Fibroblast of skin of left biceps (primary cell): ENCODE results near the gene CMTM4.

Source experiments
- DNase-seq, 2 experiments: peaks; one replicate each; pipeline ENCODE4 v3.0.0-alpha.2; 2013; ENCODE audit warnings: low read depth in 2 of 2

The CMTM4 gene

DNA sequence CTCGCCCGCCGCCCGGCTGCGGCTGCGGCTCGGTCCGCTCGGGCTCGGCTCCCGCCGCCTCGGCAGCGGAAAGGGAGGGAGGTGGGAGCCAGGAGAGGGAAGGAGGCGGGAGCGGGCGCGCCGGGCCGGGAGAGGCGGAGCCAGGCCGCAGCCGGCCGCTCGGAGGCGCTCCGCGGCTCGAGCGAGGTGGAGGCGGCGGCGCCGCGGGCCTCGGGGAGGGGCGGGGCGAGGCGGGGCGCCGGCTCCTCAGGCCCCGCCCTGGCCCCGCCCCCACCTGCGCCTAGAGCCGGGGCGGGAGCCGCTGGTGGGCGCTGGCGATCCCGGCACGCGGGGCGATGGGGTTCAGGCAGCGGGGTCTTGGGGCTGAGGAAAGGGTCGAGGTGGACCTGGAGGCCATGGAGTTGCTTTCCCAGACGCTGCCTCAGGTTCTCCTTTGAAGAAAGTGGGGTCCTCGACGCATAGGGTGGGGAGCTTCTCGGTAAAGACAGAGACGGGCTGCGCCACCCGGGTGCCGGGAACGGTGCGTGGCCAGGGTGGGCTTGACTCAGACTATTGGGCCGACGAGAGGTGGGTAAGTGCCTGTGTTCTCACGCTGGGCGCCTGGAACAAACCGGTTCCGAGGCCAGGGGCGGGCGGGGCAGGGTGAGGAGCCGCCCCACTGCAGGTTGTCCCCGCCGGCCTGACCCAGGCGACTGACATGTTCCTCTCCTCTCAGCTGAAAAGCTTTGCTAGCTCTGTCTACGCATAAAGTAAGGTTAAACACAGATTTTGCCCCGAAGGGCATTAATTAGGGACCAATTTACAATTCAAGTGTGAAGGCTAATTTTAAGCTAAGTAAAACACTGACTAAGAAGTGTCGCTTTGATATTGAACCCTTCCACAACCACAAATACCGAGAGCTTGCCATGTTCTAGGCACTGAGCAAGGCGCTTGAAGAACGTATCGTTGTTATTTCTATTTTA is at the start of gene CMTM4:
Gene CMTM4, minus strand, starts transcription at position 75 of the 962 bp plus-strand sequence. CDS start 218 bp downstream, outside the sequence.
- peak; percentile 58 to 59 for DNase-seq

DNA sequence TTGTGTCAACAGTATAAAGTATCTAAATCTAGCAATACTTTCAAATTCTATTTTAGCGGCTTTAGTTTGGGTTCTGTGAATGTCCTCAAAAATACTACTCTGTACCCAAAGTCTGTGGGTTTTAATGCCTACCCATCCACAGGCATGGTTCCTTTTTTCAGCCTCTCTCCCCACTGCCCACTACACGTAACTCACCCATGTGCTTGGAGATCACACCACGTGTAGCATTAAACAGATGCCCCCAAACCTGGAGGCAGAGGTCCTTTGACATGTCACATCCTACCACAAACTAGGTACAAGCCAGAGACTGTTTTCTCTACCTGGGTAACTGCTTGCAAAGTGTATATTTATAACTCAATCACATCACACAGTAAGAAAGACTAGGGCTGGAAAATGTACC is 49.5 kb upstream of the CMTM4 start:
- DNase-seq, result no peak

DNA sequence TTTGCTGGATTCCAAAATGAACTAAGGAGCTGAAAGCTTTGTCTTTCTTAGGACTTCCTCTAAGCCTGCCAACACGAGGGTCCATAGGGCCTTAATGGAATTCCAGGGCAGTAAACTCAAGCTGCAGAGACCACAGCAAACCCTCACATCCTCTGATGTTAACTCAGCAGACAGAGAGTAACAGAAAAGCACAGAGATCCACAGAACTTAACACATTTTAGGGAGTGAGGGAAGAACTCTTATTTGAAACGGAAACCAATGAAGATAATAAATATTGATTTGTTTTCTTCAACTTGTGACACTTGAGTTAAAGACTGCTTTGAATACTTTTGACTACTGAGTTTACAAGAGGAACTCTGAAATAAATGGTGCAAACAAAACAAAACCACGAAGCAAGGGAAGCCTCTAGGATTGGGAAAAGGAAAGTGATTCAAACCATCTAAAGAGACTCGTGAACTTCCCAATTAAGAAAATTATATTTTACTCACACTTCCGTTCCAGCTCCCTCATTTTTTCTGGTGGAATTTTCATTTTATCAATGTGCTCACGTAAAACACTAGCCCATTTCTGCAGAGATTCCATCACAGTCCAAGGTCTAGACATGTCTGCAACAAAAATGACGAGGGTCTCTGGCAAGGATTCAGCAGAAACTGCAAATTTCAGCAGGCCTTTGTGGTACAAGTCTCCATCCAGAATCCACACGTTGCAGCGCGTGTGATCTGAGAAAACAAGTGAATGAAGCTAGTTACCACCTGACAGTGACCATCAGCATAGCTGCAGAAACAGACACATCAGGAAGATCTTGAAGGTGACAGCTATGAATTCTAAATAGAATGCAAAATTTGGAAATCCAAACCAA is 45.6 kb upstream of the CMTM4 start:
- DNase-seq, result peak in 1 of 2 experiments; percentile 17

DNA sequence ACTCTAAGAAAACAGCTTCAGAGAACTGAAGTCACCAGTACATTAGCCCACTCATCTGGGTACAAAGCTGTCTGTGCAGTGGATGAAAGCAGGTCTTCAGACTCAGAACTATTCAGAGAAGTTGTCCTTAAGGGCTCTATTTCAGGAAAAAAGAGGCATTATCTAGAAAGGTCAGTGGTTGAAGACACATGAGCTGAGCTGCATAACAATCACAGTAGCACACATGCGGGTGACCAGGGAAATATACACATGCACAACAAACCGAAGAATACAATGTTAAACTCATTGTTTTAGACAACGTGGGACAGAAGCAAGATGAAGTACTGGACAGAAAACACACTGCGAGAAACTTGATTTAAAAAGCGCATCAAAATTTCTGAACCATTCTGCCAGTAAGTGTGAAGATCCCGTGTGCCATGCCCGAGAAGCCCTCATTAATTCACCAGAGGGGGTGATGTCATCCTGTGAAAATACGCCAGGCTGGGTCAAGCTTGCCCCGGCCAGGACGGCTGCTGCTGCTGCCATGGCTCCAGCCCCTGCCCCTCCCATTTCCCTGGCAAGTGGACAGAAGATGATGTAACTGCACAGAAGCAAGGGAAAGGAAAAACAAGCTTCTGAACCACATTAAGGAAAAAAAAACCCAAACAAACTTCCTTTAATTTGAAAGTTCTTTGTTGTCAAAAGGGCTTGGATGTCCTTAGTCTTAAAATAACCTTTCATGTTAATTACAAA is 44.8 kb upstream of the CMTM4 start:
- DNase-seq, result peak in 1 of 2 experiments; percentile 50

DNA sequence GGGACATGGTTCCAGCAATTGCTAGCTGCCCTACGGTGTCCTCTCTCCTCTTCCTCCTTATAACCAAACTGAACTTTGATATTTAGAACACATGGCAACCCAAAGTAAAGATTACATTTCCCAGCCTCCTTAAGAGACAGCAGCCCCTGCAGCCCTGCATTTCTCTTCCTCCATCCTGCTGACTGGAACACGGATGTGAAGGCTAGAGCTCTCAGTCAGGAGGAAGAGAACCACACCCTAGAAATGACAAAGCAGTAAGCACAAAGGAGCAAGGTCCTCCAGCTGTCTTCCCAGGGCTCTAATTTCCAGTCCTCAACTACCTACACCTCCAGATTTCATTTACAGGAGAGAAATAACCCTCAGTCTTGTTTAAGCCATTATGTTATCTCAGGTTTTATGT is 44.0 kb upstream of the CMTM4 start:
- no peak for DNase-seq

DNA sequence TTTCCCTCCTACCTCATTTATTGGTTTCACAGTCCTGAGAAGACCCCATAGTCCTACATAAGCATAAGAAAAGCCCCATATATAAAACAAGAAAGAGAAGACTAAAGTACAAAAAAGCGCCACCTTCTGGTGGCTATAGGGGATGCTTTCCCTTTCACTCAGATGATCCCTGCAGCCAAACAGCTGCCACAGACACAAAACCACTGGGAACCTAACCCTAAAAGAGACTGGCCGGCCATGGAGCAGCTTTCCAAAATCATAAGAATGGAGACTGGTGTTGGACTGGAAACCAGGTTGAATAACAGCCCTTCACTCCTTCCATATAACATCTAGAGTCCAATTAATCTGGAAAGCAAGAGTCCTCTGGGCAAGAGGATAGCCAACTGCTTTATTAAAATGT is 43.5 kb upstream of the CMTM4 start:
- DNase-seq, result no peak

DNA sequence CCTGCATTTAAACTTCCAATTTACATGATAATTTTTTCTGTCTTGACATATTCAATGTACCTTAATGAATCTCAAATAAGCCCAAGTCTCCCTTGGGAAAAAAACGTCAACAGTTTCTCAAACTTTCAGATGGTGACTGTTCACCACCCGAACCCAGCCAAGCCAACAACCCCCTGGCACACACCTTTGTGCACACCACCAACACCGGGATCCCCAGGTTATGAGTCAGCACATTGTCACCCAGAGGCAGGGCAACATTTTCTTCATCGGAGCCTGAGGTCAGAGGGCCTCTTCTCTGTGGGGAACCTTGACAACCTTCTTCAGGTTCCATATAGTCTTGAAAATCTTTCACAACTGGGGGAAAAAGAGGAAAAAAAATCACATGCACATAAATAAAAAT is 39.3 kb upstream of the CMTM4 start:
- no peak for DNase-seq

DNA sequence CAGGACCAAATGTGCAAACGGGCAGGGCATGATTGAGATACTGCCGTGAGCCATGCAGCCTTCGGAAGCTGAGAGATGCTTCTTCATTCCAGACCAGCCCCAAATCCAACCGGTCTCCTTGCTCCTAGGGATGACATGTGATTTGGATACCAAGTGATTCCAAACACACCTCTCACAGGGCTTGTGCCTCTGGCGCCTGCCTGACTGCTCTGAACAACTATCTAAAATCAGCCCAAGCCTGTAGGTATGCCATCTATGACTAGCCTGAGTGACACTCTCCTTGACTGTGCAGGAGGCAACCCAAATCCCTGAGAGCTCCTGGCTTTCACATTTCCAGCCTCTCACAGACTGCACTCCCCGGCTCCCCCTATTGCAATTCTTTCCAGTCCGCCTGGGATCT is 34.6 kb upstream of the CMTM4 start:
- no peak for DNase-seq

DNA sequence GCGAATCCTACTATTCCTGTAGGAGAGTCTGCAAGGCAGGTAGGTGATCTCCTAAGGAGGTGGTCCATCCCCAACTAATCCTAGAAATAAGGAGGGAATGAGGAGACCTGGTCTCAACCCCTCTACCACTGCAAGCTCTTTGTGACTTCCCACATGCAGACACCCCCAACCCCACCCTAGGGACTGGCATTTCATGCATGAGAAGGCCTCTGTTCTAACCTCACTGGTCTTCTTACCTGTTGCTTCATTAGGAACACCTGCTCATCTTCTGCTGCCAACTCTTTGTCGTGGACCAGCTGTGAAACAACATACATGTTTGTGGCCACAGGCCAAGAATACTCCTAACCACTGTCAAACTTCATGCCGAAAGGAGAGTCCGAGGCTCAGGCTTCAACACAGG is 32.3 kb upstream of the CMTM4 start:
- DNase-seq, result no peak

DNA sequence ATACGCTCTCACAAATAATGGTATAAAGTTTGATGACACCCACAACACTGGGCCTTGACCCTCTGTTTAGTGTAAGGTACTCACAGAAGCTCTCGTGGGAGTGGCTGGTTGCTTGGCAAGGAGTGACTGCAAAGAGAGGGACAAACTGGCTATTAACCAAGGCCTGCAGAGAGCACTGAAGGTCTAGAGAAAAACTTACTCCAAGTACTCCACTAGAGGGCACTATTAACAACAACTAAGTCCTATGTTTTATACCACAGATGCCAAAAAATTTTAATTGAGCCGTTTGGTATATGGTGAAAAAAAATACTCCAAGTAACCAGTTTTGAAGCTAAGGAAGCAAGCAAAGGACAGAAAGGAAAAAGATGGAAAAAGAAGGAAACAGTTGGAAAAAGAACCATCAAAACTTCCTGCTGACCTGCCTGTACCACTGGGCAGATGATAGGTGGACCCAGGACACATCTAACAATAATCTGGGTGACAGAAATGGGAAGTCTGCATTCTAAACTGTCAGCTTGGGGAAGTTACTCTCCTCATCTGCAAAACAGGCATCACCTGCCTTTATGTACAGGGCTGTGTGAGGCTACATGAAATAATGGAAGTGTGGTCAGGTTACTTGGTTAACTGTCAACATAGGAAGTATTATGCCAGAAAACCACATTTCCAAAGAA is 31.7 kb upstream of the CMTM4 start:
- DNase-seq, result no peak

DNA sequence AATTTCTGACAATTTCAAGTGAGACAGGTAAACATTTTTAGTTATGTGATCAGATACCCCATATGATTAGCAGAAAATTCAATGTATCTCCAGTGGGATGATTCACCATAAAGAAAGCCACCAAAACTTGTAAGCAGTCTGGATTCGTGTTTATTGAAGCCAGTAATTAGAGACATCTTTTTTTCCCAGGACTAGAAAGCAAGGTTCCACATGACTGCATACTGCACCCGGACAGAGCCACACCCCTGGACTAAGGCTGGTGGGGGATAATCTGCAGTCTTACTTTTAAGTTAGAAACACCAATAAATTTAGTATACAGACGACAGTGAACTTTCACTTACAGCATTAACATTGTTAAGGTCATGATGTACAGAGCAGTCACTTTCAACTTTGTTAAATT is 24.2 kb upstream of the CMTM4 start:
- no peak for DNase-seq

DNA sequence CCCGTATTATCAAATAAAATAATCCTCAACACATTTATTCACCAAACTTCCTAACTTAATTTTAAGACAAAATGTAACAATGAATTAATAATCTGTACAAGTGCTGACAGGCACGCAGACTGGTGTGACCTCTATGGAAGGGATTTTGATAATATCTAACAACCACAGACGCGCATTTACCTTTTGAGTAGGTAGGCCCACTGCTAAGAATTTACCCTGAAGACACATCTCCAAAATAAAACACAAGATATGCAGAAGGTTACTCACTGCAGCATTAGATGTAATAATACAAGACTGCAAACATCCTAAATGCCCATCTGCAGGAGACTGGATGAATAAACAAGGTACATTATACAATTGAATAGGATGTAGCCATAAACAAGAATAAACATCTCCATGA is 22.7 kb upstream of the CMTM4 start:
- DNase-seq, result no peak

DNA sequence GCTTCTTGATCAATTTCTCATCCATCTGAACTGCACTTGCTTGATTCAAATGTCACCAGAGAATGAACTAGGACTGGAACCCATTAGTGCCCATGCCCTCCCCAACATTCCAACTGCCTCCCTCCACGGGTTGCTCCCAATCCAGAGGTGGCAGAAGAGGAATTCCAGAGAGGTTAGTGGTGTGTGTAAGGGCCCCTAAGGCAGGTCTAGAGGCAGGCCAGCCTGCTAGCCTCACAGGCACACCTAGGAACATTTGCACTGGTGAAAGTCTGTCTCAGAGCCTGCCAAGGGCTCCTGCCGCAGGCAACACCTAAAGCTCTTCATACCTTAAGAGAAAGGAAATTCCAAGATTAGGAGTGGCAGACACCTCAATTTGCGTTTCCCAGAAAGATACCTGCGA is 21.2 kb upstream of the CMTM4 start:
- no peak for DNase-seq

DNA sequence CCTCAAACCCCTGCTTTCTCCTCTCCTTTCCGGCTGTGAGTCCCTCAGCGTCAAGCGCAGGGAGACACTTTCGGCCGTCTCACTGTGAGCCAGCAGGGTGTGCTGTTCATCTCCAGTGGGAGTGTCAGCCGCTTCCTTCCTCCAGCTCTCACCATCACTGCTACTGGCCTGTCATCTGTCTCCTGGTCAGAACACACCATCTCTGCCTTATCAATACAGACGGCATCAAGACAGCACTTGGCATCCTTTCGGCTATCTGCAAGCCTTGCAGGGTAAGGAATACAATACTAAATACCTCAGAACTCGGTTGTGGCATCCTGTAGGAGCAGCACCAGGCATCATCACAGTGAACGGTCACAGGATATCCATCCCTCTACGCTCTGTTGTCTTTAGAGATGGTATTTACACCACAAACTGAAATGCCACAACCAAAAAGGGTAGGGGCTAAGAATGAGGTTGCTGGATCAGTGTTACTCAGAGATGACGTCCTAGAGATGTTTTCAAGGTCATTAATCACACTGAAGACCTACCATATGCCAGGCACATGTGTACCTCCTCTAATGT is 20.7 kb upstream of the CMTM4 start:
- DNase-seq, result peak; percentile 40 to 45

DNA sequence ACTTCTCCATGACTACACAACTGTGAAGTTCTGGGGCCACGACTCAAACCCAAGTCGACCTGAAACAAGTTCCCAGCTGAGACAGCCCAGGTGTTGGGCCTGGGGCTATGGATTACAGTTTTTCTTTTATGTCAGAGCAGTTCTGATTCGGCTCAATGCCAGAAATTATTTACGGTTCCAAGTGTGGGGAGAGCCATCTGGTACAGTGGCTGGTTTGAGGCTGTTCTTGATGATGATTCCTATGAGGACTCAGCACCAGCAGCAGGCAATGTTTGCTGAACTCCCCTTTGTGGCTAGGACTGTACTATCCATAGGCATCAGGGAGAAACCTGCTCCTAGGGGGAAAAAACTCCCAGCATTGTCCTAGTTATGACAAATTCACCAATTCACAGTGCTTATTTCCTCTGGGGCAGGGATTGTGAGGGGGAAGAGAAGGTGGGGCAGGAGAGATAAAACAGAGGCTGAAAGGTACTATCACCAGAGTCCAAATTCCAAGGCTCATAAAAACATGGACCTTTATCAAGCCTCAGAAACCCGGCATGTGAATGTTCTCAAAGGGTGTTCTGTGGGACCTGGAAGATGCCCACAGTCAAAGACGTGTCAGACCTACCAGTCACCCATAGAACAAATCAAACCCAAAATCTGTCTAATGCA is 18.2 kb upstream of the CMTM4 start:
- DNase-seq, result no peak

DNA sequence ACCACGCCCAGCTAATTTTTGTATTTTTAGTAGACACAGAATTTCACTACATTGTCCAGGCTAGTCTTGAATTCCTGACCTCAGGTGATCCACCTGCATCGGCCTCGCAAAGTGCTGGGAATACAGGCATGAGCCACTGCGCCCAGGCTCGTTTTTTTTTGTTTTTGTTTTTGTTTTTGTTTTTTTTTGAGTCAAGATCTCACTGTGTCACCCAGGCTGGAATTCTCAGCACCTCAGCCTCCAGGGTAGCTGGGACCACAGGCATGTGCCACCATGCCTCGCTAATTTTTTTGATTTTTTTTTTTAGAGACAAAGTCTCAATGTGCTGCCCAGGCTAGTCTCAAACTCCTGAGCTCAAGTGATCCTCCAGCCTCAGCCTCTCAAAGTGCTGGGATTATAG is 17.5 kb upstream of the CMTM4 start:
- DNase-seq, result no peak

DNA sequence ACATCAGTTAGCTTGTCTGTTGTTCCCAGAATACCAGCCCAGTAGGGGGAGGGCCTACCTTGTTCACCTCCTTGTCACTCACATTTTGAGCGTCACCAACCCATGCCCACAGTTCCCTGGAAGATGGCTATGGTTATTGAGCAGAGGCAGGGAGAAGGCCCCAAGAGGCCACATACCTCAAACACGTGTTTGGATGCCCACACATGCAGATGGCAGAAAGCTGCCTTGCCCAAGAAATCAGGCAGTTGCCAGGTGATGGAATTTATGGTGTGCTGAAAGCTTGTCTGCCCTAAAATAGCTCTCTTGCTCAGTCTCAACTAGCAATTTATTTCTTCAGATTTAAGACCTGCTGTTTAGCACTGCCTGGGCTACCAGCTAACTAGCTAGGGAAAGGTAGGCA is 16.5 kb upstream of the CMTM4 start:
- no peak for DNase-seq

DNA sequence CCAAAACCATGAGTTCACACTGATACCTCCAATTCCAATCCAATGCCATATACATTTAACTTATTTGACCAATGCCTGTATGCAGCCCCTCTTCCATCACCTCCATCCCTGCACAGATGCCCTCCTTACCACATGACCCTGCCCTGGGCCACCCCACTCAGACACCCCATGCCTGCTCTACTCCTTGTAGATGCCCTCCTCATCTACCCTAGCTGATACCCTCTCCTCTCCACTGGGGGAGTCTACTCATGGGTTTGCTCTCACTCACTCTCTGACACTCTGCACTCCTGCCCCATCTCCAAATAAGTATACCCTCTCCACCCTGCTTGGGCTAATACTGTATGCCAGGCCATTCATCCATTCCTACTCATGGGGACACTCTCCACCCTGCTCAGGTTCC is 16.0 kb upstream of the CMTM4 start:
- no peak for DNase-seq

DNA sequence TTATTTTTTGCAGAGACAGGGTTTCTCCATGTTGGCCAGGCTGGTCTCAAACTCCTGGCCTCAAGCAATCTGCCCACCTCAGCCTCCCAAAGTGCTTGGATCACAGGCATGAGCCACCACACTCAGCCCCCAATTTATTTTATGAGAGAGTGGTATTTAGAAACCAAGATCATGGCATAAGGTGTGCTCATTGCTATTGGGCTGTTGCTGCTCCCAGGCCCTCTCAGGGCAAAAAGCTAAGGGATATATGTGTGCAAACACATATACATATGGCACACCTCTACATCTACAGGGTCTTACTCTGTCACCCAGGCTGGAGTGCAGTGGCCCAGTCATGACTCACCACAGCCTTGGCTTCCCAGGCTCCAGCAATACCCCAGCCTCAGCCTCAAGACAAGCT is 15.0 kb upstream of the CMTM4 start:
- no peak for DNase-seq

DNA sequence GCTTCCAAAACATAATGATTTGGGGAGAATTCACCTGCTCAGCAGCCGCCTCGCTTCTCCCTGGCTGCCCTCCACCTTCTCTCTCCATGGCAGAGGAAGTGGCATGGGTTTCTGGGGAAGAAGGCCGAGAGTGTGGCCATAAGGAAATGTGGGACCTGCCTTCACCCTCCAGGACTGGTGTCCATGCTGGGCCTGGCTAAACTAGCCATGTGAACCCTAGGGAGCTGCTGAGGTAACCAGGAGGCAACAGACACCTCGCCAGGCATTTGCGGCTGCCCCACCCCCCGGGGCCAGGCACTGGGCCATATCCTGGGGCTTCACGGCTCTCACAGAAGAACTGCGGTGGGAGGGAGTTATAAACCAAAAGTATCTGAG is 9.9 kb upstream of the CMTM4 start:
- DNase-seq, result no peak
